Activated naive CD4-positive, alpha-beta T cell treated with anti-CD3 and anti-CD28 coated beads, Interleukin-2, amount 50 U/mL, for 16 hours (primary cell): ENCODE results near the gene URI1.

ENCODE experiments used
- DNase-seq: peaks from one replicate; pipeline ENCODE4 v3.0.0-alpha.2; 2020

The URI1 gene

GRCh38 chr19:29971648-29972047 is 29.6 kb downstream of the URI1 start:
- no peak for DNase-seq

GRCh38 chr19:29974701-29975100 is 32.7 kb downstream of the URI1 start:
- no peak for DNase-seq

DNA sequence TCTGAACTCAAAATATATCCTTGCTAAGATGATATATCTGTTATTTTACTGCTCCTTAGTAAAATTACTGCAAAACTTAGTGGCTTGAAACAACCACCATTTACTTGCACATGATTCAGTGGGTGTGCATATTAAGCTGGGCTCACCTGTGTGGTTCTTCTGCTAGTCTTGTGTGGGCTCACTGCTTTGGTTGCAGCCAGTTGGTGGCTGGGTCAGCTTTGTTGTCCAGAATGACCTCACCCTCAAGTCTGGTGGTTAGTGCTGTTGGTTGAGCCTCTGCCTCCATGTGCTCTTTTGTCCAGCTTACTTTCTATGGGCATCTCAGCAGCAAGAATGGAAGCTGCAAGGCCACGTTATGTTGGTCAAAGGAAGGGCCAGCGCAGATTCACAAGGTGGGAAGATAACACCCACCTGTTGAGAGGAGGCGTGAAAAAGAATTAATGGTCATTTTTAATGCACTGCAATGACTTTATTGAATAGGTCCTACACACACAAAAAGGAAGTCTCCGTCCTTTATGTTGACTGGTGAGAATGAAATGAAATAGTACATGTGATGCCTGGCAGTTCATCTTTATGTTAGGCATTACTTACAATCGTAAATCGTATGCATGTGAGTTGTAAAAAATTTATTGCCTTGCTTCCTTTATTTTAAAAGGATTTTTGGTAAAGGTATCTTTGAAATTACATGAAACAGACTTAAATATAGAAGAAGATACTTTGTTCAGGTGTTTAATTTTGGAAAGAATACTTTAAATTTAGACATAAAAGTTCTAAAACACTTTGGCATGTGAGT is 34.3 kb downstream of the URI1 start:
- no peak for DNase-seq

DNA sequence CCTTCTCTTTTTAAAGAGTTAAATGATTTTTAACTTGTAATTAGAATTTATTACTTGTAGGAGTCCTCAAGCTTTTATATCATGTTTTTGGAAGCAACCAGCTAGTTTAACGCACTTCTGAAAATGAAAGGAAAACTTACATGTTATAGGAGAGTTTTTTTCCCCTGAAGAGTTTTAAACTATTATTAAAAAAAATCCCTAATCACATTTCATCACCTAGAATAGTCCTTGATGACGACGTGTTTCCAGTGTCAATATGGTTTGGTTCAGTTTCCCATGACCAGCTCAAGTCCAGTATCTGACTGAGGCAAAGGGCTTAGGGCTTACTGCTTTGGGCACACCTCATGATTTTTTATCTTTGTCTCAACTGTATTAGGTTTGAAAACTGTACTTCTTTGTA is 36.0 kb downstream of the URI1 start:
- DNase-seq, result no peak

GRCh38 chr19:29983568-29983967 is 41.5 kb downstream of the URI1 start:
- DNase-seq, result no peak

DNA sequence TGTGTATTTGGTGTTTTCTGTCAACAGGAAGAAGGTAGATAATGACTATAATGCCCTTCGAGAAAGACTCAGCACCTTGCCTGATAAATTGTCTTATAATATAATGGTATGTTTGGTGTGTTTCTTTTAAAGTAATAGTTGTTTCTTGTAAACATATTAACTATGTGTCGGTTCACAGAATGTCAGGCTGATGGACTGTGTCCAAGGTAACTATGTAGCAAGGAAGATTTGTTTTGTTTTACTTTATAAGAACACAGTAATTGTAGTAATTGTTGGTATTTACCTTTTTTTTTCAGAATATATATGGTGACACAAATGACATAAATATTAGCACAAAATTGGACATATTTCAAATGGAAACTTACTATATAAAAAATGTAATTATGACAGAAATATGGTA is 43.2 kb downstream of the URI1 start:
- no peak for DNase-seq

DNA sequence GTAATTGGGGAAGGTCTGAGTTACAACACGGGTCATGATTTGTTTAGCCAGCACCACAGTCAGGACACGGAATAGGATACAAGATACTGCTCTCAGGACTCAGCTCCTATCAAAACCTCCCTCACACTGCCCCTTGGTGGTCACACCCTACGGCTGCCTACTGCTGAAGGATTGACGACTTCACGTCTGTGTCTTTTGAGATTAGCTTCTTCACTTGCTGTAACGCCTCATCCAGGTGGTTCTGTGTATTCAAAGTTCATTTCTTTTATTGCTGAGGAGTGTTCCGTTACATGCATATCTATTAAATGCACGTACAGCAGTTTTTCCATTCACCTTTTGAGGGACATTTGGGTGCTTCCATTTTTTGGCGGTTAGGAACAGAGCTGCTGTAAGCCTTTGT is 46.3 kb downstream of the URI1 start:
- DNase-seq, result no peak

DNA sequence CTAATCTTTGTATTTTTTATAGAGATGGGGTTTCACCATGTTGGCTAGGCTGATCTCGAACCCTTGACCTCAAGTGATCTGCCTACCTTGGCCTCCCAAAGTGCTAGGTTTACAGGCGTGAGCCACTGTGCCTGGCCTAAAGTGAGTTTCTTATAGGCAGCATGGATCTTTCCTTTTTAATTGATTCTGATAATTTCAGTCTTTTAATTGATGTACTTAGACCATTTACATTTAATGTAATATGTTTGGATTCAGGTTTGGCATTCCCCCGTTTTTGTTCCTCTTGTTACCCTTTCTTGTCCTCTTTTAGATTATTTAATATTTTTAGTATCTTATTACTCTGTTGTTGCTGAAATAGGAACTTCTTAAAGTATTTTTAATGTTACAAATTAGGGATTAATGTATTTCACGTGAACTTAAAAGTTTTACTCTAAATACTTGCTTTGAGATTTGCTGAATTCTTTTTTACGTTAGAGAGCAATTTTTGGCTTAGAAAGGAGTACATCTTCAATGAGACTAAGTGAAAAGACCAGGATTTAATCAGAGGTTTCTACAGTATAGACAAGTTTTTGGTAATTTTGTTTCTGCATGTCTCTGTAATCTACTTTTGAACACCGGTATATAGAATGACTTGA is 50.3 kb downstream of the URI1 start:
- no peak for DNase-seq

- no peak for DNase-seq
Measured at GRCh38 chr19:29999490-29999889, 57.5 kb downstream of the URI1 start.

DNA sequence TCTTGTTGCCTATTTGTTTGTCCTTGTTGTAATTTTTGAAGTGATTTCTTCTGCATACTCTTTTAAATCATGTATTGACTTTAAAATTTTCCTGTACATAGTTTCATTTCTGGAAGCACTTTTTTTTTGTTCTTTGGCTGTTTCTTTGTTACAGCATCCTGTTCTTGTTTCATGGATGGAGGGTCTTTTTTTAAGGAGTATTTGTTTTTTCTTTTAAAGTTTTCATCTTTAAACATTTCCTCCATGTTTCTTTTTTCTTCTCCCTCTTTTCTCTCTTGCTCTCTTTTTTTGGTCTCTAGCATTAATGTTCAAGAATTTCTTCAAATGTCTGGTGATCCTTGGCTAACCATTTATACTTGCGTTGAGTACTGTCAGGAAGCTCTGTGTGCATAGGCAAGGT is 58.8 kb downstream of the URI1 start:
- DNase-seq, result no peak

GRCh38 chr19:30001301-30001700 is 59.3 kb downstream of the URI1 start:
- DNase-seq, result no peak

DNA sequence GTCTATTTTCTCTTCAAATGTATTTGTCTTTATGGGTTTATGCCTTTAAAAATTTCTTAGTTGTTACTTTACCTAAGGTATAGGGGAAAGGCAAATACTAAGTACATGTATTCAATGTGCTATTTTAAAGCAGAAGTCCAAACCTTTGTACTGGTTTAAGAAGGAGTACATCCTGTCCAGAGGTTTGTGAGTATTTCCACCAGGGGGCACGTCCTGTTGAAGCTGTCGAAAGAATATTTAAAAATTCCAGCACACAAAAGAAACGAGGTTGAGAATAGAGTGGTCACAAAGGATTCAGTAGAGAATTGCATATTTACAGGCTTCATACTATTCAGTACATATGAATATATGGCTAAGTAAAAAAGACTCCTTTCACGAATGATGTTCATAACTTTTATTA is 59.8 kb downstream of the URI1 start:
- no peak for DNase-seq

GRCh38 chr19:30003866-30004265 is 61.8 kb downstream of the URI1 start:
- no peak for DNase-seq

- no peak for DNase-seq
Measured at GRCh38 chr19:30004403-30004802, 62.4 kb downstream of the URI1 start.

DNA sequence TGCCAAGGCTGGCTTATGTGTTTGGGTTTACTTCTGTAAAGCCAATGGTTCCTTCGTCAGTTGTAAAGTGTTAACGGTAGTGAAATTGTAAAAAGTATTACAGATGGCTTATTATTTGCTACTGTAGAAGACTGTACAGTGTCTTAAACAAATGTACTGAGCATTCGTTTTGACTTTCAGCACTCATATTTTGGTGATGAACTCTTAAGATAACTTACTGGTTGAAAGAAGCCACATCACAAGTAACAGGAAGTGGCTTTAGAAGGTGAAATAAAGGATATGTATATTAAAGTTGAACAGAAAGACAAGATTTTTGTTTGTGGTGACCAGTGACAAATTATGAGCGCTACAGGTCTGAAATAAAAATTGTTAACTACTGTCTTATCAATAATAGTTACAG is 64.2 kb downstream of the URI1 start:
- no peak for DNase-seq

DNA sequence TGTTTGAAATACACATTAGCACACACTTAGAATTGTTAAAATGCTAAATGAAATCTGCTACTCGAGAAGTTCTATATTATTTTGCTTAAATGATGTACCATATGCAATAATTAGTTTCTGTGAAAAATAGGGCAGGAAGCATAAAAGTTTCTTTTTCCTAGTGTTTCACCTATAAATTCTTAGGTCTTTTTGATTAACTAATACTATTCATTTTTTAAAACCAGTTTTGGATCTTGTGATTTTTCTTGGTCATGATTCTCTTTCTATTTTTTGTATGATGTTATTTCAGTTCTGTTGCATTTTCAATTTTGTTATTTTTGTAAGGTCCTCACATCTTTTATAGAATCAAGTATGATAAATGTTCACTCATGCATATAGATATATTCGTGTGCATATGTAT is 66.1 kb downstream of the URI1 start:
- DNase-seq, result no peak

GRCh38 chr19:30009013-30009412 is 67.0 kb downstream of the URI1 start:
- no peak for DNase-seq

- no peak for DNase-seq
Measured at GRCh38 chr19:30011051-30011578, 69.1 kb downstream of the URI1 start.

DNA sequence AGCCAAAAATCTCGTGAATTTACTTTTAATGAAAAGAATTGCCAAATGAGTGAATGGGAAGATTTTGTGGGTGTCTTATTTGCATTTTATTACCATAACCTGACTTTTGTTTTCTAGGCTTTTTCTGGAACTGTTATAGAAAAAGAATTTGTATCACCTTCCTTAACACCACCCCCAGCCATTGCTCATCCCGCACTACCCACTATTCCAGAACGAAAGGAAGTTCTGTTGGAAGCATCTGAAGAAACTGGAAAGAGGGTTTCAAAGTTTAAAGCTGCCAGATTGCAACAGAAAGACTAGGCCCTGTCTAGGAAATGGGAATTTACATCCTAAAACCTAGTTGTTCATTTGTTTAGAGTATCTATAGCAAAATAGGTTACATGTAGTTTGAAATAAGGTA is 72.7 kb downstream of the URI1 start:
- no peak for DNase-seq

DNA sequence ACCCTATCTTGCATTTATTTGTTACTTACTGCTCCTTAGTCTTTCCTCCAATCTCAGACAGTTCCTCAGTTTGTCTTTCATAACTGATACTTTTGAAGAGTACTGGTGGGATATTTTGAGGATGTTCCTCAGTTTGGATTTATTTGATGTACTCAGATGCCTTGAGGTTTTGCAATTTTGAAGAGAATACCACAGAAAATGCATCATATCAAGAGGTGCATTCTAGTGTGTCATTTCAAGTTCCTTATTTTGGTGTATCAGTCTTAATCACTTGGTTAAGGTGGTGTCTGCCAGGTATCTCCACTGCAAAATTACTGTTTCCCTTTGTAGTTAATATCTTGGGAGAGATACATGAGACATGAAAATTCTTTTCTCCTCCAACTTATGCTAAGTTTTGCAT is 75.1 kb downstream of the URI1 start:
- DNase-seq, result no peak

GRCh38 chr19:30020189-30020588 is 78.2 kb downstream of the URI1 start:
- DNase-seq, result no peak

DNA sequence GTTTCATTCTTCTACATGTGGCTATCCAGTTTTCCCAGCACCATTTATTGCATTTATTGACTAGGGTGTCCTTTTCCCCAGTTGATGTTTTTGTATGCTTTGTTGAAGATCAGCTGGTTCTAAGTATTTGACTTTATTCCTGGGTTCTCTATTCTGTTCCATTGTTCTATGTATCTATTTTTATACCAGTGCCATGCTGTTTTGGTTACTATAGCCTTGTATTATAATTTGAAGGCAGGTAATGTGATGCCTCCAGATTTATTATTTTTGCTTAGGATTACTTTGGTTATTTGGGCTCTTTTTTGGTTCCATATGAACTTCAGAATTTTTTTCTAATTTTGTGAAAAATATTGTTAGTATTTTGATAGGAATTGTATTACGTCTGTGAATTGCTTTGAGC is 80.6 kb downstream of the URI1 start:
- DNase-seq, result no peak

DNA sequence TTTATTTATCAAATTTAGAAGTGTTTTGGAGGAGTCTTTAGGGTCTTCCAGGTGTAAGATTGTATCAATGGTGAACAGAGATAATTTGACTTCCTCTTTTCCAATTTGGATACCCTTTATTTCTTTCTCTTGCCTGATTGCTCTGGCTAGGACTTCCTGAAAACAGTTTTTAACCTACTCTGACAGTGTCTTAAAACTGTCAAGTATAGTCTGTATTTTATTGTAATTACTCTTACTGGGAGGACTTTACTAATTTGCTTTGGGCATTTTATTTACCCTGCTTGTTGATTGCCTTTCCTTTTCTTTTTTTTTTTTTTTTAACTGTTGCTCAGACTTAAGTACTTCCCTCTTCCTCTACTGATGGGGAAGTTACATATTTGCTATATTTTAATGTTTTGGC is 81.3 kb downstream of the URI1 start:
- no peak for DNase-seq

GRCh38 chr19:30024091-30024490 is 82.1 kb downstream of the URI1 start:
- no peak for DNase-seq

DNA sequence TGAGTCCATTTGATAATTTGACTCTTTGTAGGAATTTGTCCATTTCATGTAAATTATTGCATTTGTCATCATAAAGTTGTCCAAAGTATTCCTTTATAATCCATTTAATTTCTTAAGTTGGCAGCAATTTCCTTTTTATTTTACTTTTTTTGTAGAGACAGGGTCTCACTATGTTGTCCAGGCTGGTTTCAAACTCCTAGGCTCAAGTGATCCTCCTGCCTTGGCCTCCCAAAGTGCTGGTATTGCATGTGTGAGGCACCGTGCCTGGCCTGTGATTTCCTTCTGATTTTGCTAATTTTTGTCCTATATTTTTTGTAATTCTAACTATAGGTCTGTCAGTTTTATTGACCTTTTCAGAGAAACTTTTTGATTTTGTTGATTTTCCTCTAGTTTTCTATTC is 84.9 kb downstream of the URI1 start:
- DNase-seq, result no peak
